SK-N-SH (cell line): ENCODE results near the gene ZNF750. TPM values are rescaled to one million over a fixed set of nuclear protein-coding genes. Genes with fewer than 3 reads are reported as not detected.

Experiments
- CTCF ChIA-PET: fragments of 300-600, 350-600 bp; formaldehyde crosslinking; extraction: SDS; loops from one replicate; lab custom pipeline; 2021; lab: Yijun Ruan, JAX
- POLR2A ChIA-PET: fragments of 350-600 bp; sonication (Branson Sonifier 250); formaldehyde crosslinking; extraction: SDS; loops from one replicate; lab custom pipeline; 2020; ENCODE audit warnings: antibody characterized with exemption, inconsistent platforms; lab: Yijun Ruan, JAX
- DNase-seq: peaks from one replicate; pipeline ENCODE4 v3.0.0; 2012
- H2AFZ ChIP-seq: fragments of 200-600 bp; sonication (generic); 2 replicates; pipeline ENCODE4 v1.8.1; 2016; ENCODE audit warnings: antibody characterized with exemption, mild to moderate bottlenecking, low read depth
- H3F3A ChIP-seq: fragments of 200-600 bp; sonication (generic); replicated peaks from 2 replicates; pipeline ENCODE3; 2016; ENCODE audit warnings: antibody characterized with exemption, mild to moderate bottlenecking; ENCODE audit not compliant: insufficient read depth
- H3K27ac ChIP-seq, 2 experiments: fragments of 200-500 bp in 1 of 2; fragments of 200-600 bp in 1 of 2; sonication (Bioruptor generic) in 1 of 2; sonication (generic), shearing (Covaris generic) in 1 of 2; 2 replicates each; pipeline versions ENCODE4 v1.5.1 to v1.6.1; 2014 to 2016; ENCODE audit warnings: low read depth in 2 of 2, inconsistent platforms in 1 of 2, low read length in 1 of 2, mild to moderate bottlenecking in 1 of 2, mixed read lengths in 1 of 2
- H3K27me3 ChIP-seq: fragments of 200-600 bp; sonication (generic), shearing (Covaris generic); 2 replicates; pipeline ENCODE4 v1.6.1; 2016; ENCODE audit warnings: mixed run types; ENCODE audit not compliant: insufficient read depth
- H3K36me3 ChIP-seq, 2 experiments: fragments of 200-500 bp in 1 of 2; fragments of 200-600 bp in 1 of 2; sonication (Bioruptor generic) in 1 of 2; sonication (generic) in 1 of 2; replicated peaks in 1 of 2; 2 replicates each; pipeline versions ENCODE3 to v1.5.1; 2014 to 2016; ENCODE audit warnings: low read length in 1 of 2, mild to moderate bottlenecking in 1 of 2; ENCODE audit not compliant: insufficient read depth in 2 of 2, control insufficient read depth in 1 of 2
- H3K4me1 ChIP-seq, 2 experiments: fragments of 200-500 bp in 1 of 2; fragments of 200-600 bp in 1 of 2; sonication (Bioruptor generic) in 1 of 2; sonication (generic), shearing (Covaris generic) in 1 of 2; 2 replicates each; pipeline versions ENCODE4 v1.5.1 to v1.6.1; 2014 to 2016; ENCODE audit warnings: low read depth in 1 of 2, low read length in 1 of 2, mixed run types in 1 of 2; ENCODE audit not compliant: insufficient read depth in 2 of 2, control insufficient read depth in 1 of 2
- H3K4me2 ChIP-seq: fragments of 200-600 bp; sonication (generic), shearing (Covaris generic); 2 replicates; pipeline ENCODE4 v1.6.1; 2017; ENCODE audit warnings: mixed run types
- H3K4me3 ChIP-seq, 2 experiments: fragments of 200-500 bp in 1 of 2; fragments of 200-600 bp in 1 of 2; sonication (Bioruptor generic) in 1 of 2; sonication (generic), shearing (Covaris generic) in 1 of 2; 2 replicates each; pipeline versions ENCODE4 v1.5.1 to v1.8.1; 2014 to 2016; ENCODE audit warnings: low read depth in 2 of 2, inconsistent platforms in 1 of 2, low read length in 1 of 2, mild to moderate bottlenecking in 1 of 2, mixed read lengths in 1 of 2, moderate library complexity in 1 of 2
- H3K79me2 ChIP-seq: fragments of 200-600 bp; sonication (generic); 2 replicates; pipeline ENCODE4 v1.8.1; 2017; ENCODE audit warnings: mild to moderate bottlenecking; ENCODE audit not compliant: insufficient read depth
- H3K9ac ChIP-seq: fragments of 200-600 bp; sonication (generic); 2 replicates; pipeline ENCODE4 v1.6.1; 2017; ENCODE audit warnings: mixed run types
- H3K9me2 ChIP-seq: fragments of 200-600 bp; sonication (generic); 2 replicates; pipeline ENCODE4 v1.6.1; 2017; ENCODE audit warnings: mixed run types
- H3K9me3 ChIP-seq: fragments of 200-600 bp; sonication (generic); 2 replicates; pipeline ENCODE4 v1.6.1; 2017; ENCODE audit warnings: mixed run types, mild to moderate bottlenecking, moderate library complexity
- H4K20me1 ChIP-seq: fragments of 200-600 bp; sonication (generic); 2 replicates; pipeline ENCODE4 v1.6.1; 2017; ENCODE audit warnings: mild to moderate bottlenecking, mixed run types; ENCODE audit not compliant: insufficient read depth
- ELF1 ChIP-seq: IDR thresholded peaks from 2 replicates; pipeline ENCODE4 v1.4.0; 2012
- EP300 ChIP-seq, 2 experiments: IDR thresholded peaks; 2 replicates each; pipeline versions ENCODE4 v1.4.0 to v1.6.1; 2012; ENCODE audit warnings: borderline replicate concordance in 1 of 2, low read depth in 1 of 2, low read length in 1 of 2
- FOXM1 ChIP-seq: IDR thresholded peaks from 2 replicates; pipeline ENCODE4 v1.4.0; 2012; ENCODE audit warnings: low read depth, mild to moderate bottlenecking
- GATA2 ChIP-seq: sonication (generic); formaldehyde crosslinking; IDR thresholded peaks from 2 replicates; pipeline ENCODE4 v1.5.0; 2020; ENCODE audit warnings: mild to moderate bottlenecking, missing genetic modification reagents
- IRF3 ChIP-seq: fragments of 150-350 bp; IDR thresholded peaks from 2 replicates; pipeline ENCODE4 v1.6.1; 2016; ENCODE audit warnings: mild to moderate bottlenecking, low read depth, low read length
- MAX ChIP-seq: IDR thresholded peaks from 2 replicates; pipeline ENCODE4 v1.4.0; 2012; ENCODE audit warnings: low read depth
- POLR2AphosphoS5 ChIP-seq: IDR thresholded peaks from 2 replicates; pipeline ENCODE4 v1.6.1; 2012; ENCODE audit warnings: low read depth, low read length
- REST ChIP-seq: IDR thresholded peaks from 2 replicates; pipeline ENCODE4 v1.6.1; 2012; ENCODE audit warnings: mild to moderate bottlenecking, low read depth, low read length, moderate library complexity
- RFX5 ChIP-seq: IDR thresholded peaks from 2 replicates; pipeline ENCODE4 v1.6.1; 2012; ENCODE audit warnings: mild to moderate bottlenecking, improper control_type of control experiment, low read length
- RXRA ChIP-seq: IDR thresholded peaks from 2 replicates; pipeline ENCODE4 v1.4.0; 2012; ENCODE audit warnings: low read depth, mild to moderate bottlenecking, borderline replicate concordance
- TEAD4 ChIP-seq: IDR thresholded peaks from 2 replicates; pipeline ENCODE4 v1.4.0; 2012; ENCODE audit warnings: mild to moderate bottlenecking, borderline replicate concordance; ENCODE audit not compliant: insufficient read depth
- USF1 ChIP-seq: IDR thresholded peaks from 2 replicates; pipeline ENCODE4 v1.4.0; 2012; ENCODE audit warnings: low read depth, borderline replicate concordance
- WGBS: methylation state at CpG from one replicate; pipeline ENCODE4 v1.1.6; 2017; ENCODE audit warnings: low lambda C conversion rate; 5-methylcytosine and 5-hydroxymethylcytosine counted together
- polyA plus RNA-seq, 3 experiments: library from polyadenylated mRNA; depleted of rRNA; stranded (reverse); fragments of >200 nt; gene quantifications; 2 replicates each; pipeline ENCODE4 v1.2.3, GENCODE V29; 2012

The ZNF750 gene
- polyA plus RNA-seq, 1 of the 3 experiments (the other 2 are of a cell fraction) = not detected

GRCh38 chr17:82856361-82856760 lies 16.5 kb upstream of the ZNF750 start:
- Histone ChIP-seq H3K36me3 (peaks cover 5 to 9% of the 10 kb centered on the region in 2 experiments), H3K4me1 (peaks cover 13 to 18% of the 10 kb centered on the region in 2 experiments; a peak in 3 of 4 replicates), H4K20me1 (no peaks in the 10 kb centered on the region), H3K9me2 (no peaks in the 10 kb centered on the region), H3K4me3 (no peak overlapping the region), H3K9ac (no peak overlapping the region), H3F3A (peaks cover 5% of the 10 kb centered on the region), H3K79me2 (peaks cover 13% of the 10 kb centered on the region; the same call in 1 of the 2 replicates)
- ChIA-PET POLR2A (no interaction called here), CTCF (no interaction called here)
- DNase-seq = no peak
- WGBS = 88% methylated on average over 15 of the region's 15 CpGs
- TF ChIP-seq RXRA = no peak
- TF ChIP-seq, all 33 proteins: peak for 0
- no peak overlapping the region for H2AFZ ChIP-seq
- no peaks in the 10 kb centered on the region for H3K9me3 ChIP-seq
- H3K4me2 ChIP-seq = no peak overlapping the region
- H3K27ac ChIP-seq = no peak overlapping the region
- no peaks in the 10 kb centered on the region for H3K27me3 ChIP-seq

- Histone ChIP-seq H3K79me2 (no peaks in the 10 kb centered on the region), H3K4me2 (no peak overlapping the region), H3K4me3 (no peak overlapping the region), H3K27me3 (no peaks in the 10 kb centered on the region), H3K36me3 (peaks cover 5 to 11% of the 10 kb centered on the region in 2 experiments), H3F3A (peaks cover 5% of the 10 kb centered on the region), H3K4me1 (peaks cover 0 to 8% of the 10 kb centered on the region in 2 experiments; a peak in 1 of 4 replicates), H3K9ac (no peak overlapping the region), H3K27ac (no peak overlapping the region), H3K9me2 (no peaks in the 10 kb centered on the region), H2AFZ (no peak overlapping the region), H4K20me1 (no peaks in the 10 kb centered on the region), H3K9me3 (no peaks in the 10 kb centered on the region)
- TF ChIP-seq MAX (no peak), GATA2 (CRISPR knock-in tag) (no peak), RFX5 (no peak), POLR2AphosphoS5 (no peak), IRF3 (no peak), TEAD4 (no peak), USF1 (no peak), REST (no peak), EP300 (IDR thresholded peaks at IDR 0.05; ENCODE audit: borderline replicate concordance in 1 of 2, low read depth in 1 of 2, low read length in 1 of 2) (no peak), ELF1 (no peak), FOXM1 (no peak)
- CTCF ChIA-PET = interaction anchor here (1.2 to 1.6 kb wide), 3 partner anchors 8 to 73 kb away, joined by 4 to 5 read pairs (median 5); no protein-coding TSS in a partner anchor
- WGBS = 99% methylated on average over 11 of the region's 11 CpGs
- no peak for DNase-seq
- POLR2A ChIA-PET = no interaction called here
These were observed 14.4 kb upstream of the ZNF750 start for GRCh38 chr17:82854226-82854625.
